Right atrium auricular region (tissue), 2 donors: ENCODE results near the gene GJA10. TPM values are rescaled to one million over a fixed set of nuclear protein-coding genes. Genes with fewer than 3 reads are reported as not detected.

Source experiments
- DNase-seq: peaks from one replicate; pipeline ENCODE4 v3.0.0-alpha.2; 2019; ENCODE audit warnings: low spot score
- H3K27ac ChIP-seq, 2 donors: fragments of 200-600 bp; sonication (generic); 1 replicate in 1 of 2; 2 replicates in 1 of 2; pipeline ENCODE4 v1.5.1; 2016 to 2019
- H3K27me3 ChIP-seq, 2 donors: fragments of 200-600 bp; sonication (generic); one replicate each; pipeline versions ENCODE4 v1.5.1 to v1.6.0; 2017 to 2019
- H3K36me3 ChIP-seq: fragments of 200-600 bp; sonication (generic); one replicate; pipeline ENCODE4 v1.5.1; 2016
- H3K4me1 ChIP-seq, 2 donors: fragments of 200-600 bp; sonication (generic); one replicate each; pipeline versions ENCODE4 v1.5.1 to v1.6.0; 2017 to 2019
- H3K4me3 ChIP-seq, 2 donors: fragments of 200-600 bp; sonication (generic); 1 replicate in 1 of 2; 2 replicates in 1 of 2; pipeline ENCODE4 v1.5.1; 2017 to 2019; ENCODE audit warnings: mild to moderate bottlenecking in 1 of 2, moderate library complexity in 1 of 2
- H3K9me3 ChIP-seq, 2 donors: fragments of 200-600 bp; sonication (generic); one replicate each; pipeline ENCODE4 v1.5.1; 2019
- CTCF ChIP-seq, 2 donors: fragments of 200-600 bp; sonication (generic); IDR thresholded peaks; one replicate each; pipeline ENCODE4 v1.5.1; 2019; ENCODE audit warnings: antibody characterized with exemption in 2 of 2
- total RNA-seq, 2 donors: library from RNA; depleted of rRNA; stranded (reverse); fragments of >200 nt; gene quantifications; one replicate each; pipeline ENCODE4 v1.1.0, GENCODE V29; 2016

GJA10 gene
- total RNA-seq, 2 donors from 2014 or later: not detected

- H3K27me3 ChIP-seq: no peaks in the 10 kb centered on the region
- DNase-seq: no peak
- H3K9me3 ChIP-seq: peaks cover 0 to 7% of the 10 kb centered on the region in 2 donors
- H3K4me1 ChIP-seq: no peaks in the 10 kb centered on the region
- H3K4me3 ChIP-seq: no peak overlapping the region
- H3K27ac ChIP-seq: no peak overlapping the region
- TF ChIP-seq CTCF (IDR thresholded peaks at IDR 0.05): no peak
- no peaks in the 10 kb centered on the region for H3K36me3 ChIP-seq
Observed at GRCh38 chr6:89921691-89922090, 27.4 kb downstream of the GJA10 start.

- TF ChIP-seq CTCF (IDR thresholded peaks at IDR 0.05): no peak
Observed at GRCh38 chr6:89924231-89924630, 30.0 kb downstream of the GJA10 start.

GRCh38 chr6:89925826-89926225 lies 31.6 kb downstream of the GJA10 start:
- no peak overlapping the region for H3K4me3 ChIP-seq
- H3K36me3 ChIP-seq: no peaks in the 10 kb centered on the region
- no peaks in the 10 kb centered on the region for H3K9me3 ChIP-seq
- no peaks in the 10 kb centered on the region for H3K4me1 ChIP-seq
- no peak for TF ChIP-seq CTCF (IDR thresholded peaks at IDR 0.05)
- H3K27me3 ChIP-seq: no peaks in the 10 kb centered on the region
- H3K27ac ChIP-seq: no peak overlapping the region
- DNase-seq: no peak

More at GRCh38 chr6:89924231-89924630, 30.0 kb downstream of the GJA10 start:
- no peaks in the 10 kb centered on the region for H3K36me3 ChIP-seq
- no peaks in the 10 kb centered on the region for H3K27me3 ChIP-seq
- no peaks in the 10 kb centered on the region for H3K9me3 ChIP-seq
- no peaks in the 10 kb centered on the region for H3K4me1 ChIP-seq
- H3K4me3 ChIP-seq: no peak overlapping the region
- no peak for DNase-seq
- no peak overlapping the region for H3K27ac ChIP-seq

GRCh38 chr6:89927264-89927663 lies 33.0 kb downstream of the GJA10 start:
- no peak for TF ChIP-seq CTCF (IDR thresholded peaks at IDR 0.05)
- no peak for DNase-seq
- Histone ChIP-seq H3K36me3 (no peaks in the 10 kb centered on the region), H3K27me3 (no peaks in the 10 kb centered on the region), H3K27ac (no peak overlapping the region), H3K4me1 (no peaks in the 10 kb centered on the region), H3K4me3 (no peak overlapping the region), H3K9me3 (no peaks in the 10 kb centered on the region)

GRCh38 chr6:89927791-89928550 lies 33.7 kb downstream of the GJA10 start:
- DNase-seq: no peak
- Histone ChIP-seq H3K27ac (no peak overlapping the region), H3K27me3 (no peaks in the 10 kb centered on the region), H3K4me1 (no peaks in the 10 kb centered on the region), H3K9me3 (no peaks in the 10 kb centered on the region), H3K36me3 (no peaks in the 10 kb centered on the region), H3K4me3 (no peak overlapping the region)
- no peak for TF ChIP-seq CTCF (IDR thresholded peaks at IDR 0.05)

GRCh38 chr6:89928604-89929003 lies 34.3 kb downstream of the GJA10 start:
- H3K27ac ChIP-seq: no peak overlapping the region
- no peaks in the 10 kb centered on the region for H3K36me3 ChIP-seq
- no peaks in the 10 kb centered on the region for H3K9me3 ChIP-seq
- no peak overlapping the region for H3K4me3 ChIP-seq
- no peaks in the 10 kb centered on the region for H3K27me3 ChIP-seq
- no peak for DNase-seq
- TF ChIP-seq CTCF (IDR thresholded peaks at IDR 0.05): no peak
- no peaks in the 10 kb centered on the region for H3K4me1 ChIP-seq
